ENCODE measurements around the gene TRIM45.

TRIM45 gene

DNA sequence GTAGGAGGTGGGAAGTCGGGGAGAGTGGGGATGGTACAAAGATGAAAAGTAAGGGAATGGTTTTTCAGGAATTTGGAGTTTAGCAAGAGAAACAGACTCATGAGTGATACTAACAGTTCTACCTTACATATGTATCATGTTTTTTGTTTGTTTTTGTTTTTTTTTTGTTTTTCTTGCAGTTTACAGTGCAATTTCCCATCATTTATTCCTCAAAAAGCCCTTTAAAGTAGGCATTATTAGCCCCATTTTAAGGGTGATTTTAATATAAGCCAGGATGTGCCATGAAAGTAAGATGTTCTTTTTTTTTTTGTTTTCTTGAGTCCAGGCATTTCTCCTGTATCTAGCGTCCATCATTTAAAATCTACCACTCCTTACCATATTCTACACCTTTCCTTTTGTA, 13.8 kb upstream of the TRIM45 start:
- DNase-seq (ENCODE audit: low spot score), result no peak
- in situ Hi-C loops (cut with MboI; ENCODE audit: low pct_unique_long_range_greater_than_20kb, low sequenced_read_pairs, unreplicated experiment), result no loop called here
- TF ChIP-seq, protein P1, sequence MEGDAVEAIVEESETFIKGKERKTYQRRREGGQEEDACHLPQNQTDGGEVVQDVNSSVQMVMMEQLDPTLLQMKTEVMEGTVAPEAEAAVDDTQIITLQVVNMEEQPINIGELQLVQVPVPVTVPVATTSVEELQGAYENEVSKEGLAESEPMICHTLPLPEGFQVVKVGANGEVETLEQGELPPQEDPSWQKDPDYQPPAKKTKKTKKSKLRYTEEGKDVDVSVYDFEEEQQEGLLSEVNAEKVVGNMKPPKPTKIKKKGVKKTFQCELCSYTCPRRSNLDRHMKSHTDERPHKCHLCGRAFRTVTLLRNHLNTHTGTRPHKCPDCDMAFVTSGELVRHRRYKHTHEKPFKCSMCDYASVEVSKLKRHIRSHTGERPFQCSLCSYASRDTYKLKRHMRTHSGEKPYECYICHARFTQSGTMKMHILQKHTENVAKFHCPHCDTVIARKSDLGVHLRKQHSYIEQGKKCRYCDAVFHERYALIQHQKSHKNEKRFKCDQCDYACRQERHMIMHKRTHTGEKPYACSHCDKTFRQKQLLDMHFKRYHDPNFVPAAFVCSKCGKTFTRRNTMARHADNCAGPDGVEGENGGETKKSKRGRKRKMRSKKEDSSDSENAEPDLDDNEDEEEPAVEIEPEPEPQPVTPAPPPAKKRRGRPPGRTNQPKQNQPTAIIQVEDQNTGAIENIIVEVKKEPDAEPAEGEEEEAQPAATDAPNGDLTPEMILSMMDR (IDR thresholded peaks at IDR 0.05; ENCODE audit: extremely low read depth, insufficient read depth, missing control alignments), result no peak

DNA sequence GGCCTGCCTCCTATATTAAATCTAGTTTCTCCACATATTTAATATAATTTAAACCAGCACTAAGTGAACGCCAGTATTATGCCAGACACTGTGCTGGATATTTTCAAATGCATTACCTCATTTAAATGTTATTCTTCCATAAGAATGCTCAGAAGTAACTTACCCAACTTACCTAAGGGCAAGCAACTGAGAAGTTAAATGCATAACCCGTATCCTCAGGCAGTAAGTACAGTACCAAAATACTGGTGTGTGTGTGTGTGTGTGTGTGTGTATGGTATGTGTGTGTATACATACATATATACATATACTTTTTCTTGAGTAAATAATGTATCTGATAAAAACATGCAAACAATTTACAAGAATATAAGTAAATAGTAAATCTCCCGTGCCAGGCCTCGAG, 9.0 kb upstream of the TRIM45 start:
- in situ Hi-C loops (cut with MboI; ENCODE audit: low pct_unique_long_range_greater_than_20kb, low sequenced_read_pairs, unreplicated experiment), result no loop called here
- DNase-seq (ENCODE audit: low spot score), result no peak
- TF ChIP-seq, protein P1 (IDR thresholded peaks at IDR 0.05; ENCODE audit: extremely low read depth, insufficient read depth, missing control alignments), result no peak

DNA sequence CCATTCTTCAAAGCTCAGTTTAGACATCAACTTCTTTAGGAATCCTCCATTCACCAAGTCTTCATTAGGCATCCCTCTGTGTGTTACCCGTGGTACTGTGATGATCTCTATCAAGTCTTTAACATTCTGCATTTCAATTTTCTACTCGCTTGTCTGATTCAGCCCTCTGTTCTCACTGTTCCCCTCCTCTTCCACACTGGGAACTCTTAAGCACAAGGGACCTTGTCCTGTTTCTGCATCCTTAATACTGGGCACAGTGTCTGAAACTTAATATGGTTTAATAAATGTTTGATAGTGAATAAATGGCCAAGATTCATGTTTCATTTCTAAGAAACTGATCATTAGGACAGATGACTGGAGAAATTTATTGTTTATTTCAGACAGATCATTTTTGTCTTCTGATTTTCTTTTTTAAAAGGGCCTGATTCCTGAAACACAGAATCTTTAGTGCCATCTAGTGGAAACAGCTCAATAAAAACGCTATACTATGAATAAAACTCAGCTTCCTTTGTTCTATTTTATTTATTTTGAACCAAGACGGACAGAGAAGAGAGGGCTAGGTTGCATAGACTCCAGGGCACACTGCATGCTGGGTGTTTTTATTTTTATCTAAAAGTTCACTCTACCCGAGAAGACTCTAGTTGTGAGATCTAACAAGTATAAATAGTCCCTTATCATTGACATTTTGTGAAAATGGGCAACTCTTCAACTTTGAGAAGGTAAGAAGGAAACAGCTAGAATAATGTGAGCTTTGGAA, 7.0 kb upstream of the TRIM45 start:
- peak; percentile 48 for DNase-seq (ENCODE audit: low spot score)
- TF ChIP-seq, protein P1 (IDR thresholded peaks at IDR 0.05; ENCODE audit: extremely low read depth, insufficient read depth, missing control alignments), result peak; percentile 52

DNA sequence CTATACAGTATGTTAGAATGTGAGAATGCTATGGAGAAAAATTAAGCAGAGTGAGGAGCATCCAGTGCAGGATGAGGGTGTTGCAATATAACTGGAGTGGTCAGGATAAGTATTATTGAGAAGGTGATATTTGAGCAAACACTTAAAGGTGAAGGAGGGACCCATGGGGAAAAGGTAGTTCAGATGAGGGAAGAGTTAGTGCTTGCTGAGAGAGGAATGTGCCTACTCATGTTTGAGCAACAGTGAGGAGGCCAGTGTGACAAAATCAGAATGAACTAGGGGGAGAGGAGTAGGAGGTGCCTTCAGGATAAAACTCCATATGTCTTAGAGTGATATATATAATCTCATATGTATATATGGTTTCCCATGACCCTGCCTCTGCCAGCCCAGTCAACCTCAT, 6.2 kb upstream of the TRIM45 start:
- in situ Hi-C loops (cut with MboI; ENCODE audit: low pct_unique_long_range_greater_than_20kb, low sequenced_read_pairs, unreplicated experiment), result no loop called here
- TF ChIP-seq, protein P1 (IDR thresholded peaks at IDR 0.05; ENCODE audit: extremely low read depth, insufficient read depth, missing control alignments), result no peak
- DNase-seq (ENCODE audit: low spot score), result no peak

More for the DNA sequence above, 7.0 kb upstream of the TRIM45 start:
- in situ Hi-C loops (cut with MboI; ENCODE audit: low pct_unique_long_range_greater_than_20kb, low sequenced_read_pairs, unreplicated experiment), result no loop called here

- no peak for DNase-seq (ENCODE audit: low spot score)
- TF ChIP-seq, protein P1 (IDR thresholded peaks at IDR 0.05; ENCODE audit: extremely low read depth, insufficient read depth, missing control alignments), result no peak
- in situ Hi-C loops (cut with MboI; ENCODE audit: low pct_unique_long_range_greater_than_20kb, low sequenced_read_pairs, unreplicated experiment), result no loop called here
Measured at GRCh38 chr1:117124661-117125060, 3.1 kb upstream of the TRIM45 start.

DNA sequence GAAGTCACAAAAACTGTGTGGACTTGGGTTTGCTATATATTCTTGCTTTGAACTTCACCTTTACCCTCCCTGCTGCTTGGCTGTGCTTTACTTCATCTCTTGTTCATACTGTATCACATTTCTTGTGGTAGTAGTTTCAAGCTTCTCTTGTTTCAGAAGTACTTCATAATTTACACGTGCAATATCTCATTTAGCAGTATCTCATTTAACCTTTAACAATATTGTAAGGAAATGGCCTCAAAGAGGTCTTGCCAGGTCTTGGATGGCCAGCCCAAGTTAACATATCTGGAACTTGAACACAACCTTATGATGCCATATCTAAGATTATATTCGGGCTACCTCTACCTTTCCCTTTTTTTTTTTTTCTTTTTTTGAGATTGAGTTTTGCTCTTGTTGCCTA, 1.7 kb upstream of the TRIM45 start:
- no peak for DNase-seq (ENCODE audit: low spot score)
- TF ChIP-seq, protein P1 (IDR thresholded peaks at IDR 0.05; ENCODE audit: extremely low read depth, insufficient read depth, missing control alignments), result no peak
- in situ Hi-C loops (cut with MboI; ENCODE audit: low pct_unique_long_range_greater_than_20kb, low sequenced_read_pairs, unreplicated experiment), result no loop called here

Measured in GM13977 (cell line).